HG03558 (cell line): Measurements from ENCODE around the gene RHEB.

ENCODE experiments used
- ATAC-seq: cut with Tn5 transposase; IDR thresholded peaks from one replicate; pipeline ENCODE4 v1.9.1; 2021; ENCODE audit warnings: moderate number of reproducible peaks; ENCODE audit not compliant: unreplicated experiment; ENCODE audit errors: extremely low read depth

The RHEB gene

GRCh38 chr7:151505433-151505832 is 14.3 kb downstream of the RHEB start:
- ATAC-seq, result no peak

- no peak for ATAC-seq
Measured at GRCh38 chr7:151504715-151505326, 14.9 kb downstream of the RHEB start.

- ATAC-seq, result no peak
Measured at GRCh38 chr7:151503902-151504714, 15.6 kb downstream of the RHEB start.

GRCh38 chr7:151501676-151502075 is 18.0 kb downstream of the RHEB start:
- no peak for ATAC-seq

GRCh38 chr7:151498495-151498894 is 21.2 kb downstream of the RHEB start:
- ATAC-seq, result no peak

GRCh38 chr7:151497306-151497871 is 22.3 kb downstream of the RHEB start:
- ATAC-seq, result no peak

- ATAC-seq, result no peak
Measured at GRCh38 chr7:151495360-151495759, 24.3 kb downstream of the RHEB start.

GRCh38 chr7:151494298-151495284 is 25.1 kb downstream of the RHEB start:
- no peak for ATAC-seq

GRCh38 chr7:151493083-151493482 is 26.6 kb downstream of the RHEB start:
- no peak for ATAC-seq

- no peak for ATAC-seq
Measured at GRCh38 chr7:151491859-151492258, 27.8 kb downstream of the RHEB start.

GRCh38 chr7:151490456-151491105 is 29.1 kb downstream of the RHEB start:
- no peak for ATAC-seq

- no peak for ATAC-seq
Measured at GRCh38 chr7:151489498-151489897, 30.2 kb downstream of the RHEB start.

- ATAC-seq, result no peak
Measured at GRCh38 chr7:151488096-151488495, 31.6 kb downstream of the RHEB start.

- ATAC-seq, result no peak
Measured at GRCh38 chr7:151487228-151487627, 32.5 kb downstream of the RHEB start.

GRCh38 chr7:151486074-151486473 is 33.6 kb downstream of the RHEB start:
- no peak for ATAC-seq

- ATAC-seq, result no peak
Measured at GRCh38 chr7:151484971-151485707, 34.6 kb downstream of the RHEB start.

- no peak for ATAC-seq
Measured at GRCh38 chr7:151483711-151483983, 36.0 kb downstream of the RHEB start.

- no peak for ATAC-seq
Measured at GRCh38 chr7:151482883-151483710, 36.6 kb downstream of the RHEB start.
